GM18520 (cell line): ENCODE data around the gene NCF1.
A peak's percentile ranks its signal among the peaks of the same experiment; 100 is the strongest.
"Not testable (repeated sequence)": the region's sequence is repeated elsewhere in the genome, so short reads cannot be mapped to it uniquely, and the experiment has no call there.

Source experiments
- ATAC-seq: cut with Tn5 transposase; IDR thresholded peaks from one replicate; pipeline ENCODE4 v1.9.1; 2021; ENCODE audit not compliant: unreplicated experiment

The NCF1 gene

GRCh38 chr7:74783595-74783994, 9.8 kb downstream of the NCF1 start:
- ATAC-seq = not testable (repeated sequence)

GRCh38 chr7:74788369-74789150, 14.7 kb downstream of the NCF1 start:
- ATAC-seq = peak; percentile 77

GRCh38 chr7:74789200-74789736, 15.5 kb downstream of the NCF1 start:
- not testable (repeated sequence) for ATAC-seq

- ATAC-seq = not testable (repeated sequence)
These were observed 24.2 kb downstream of the NCF1 start for GRCh38 chr7:74797848-74798622.

GRCh38 chr7:74798644-74799043, 24.8 kb downstream of the NCF1 start:
- not testable (repeated sequence) for ATAC-seq

- not testable (repeated sequence) for ATAC-seq
These were observed 42.1 kb downstream of the NCF1 start for GRCh38 chr7:74815882-74816281.

- ATAC-seq = peak; percentile 74
These were observed 46.5 kb downstream of the NCF1 start for GRCh38 chr7:74820146-74820805.

GRCh38 chr7:74821259-74821658, 47.4 kb downstream of the NCF1 start:
- not testable (repeated sequence) for ATAC-seq

GRCh38 chr7:74829959-74830358, 56.1 kb downstream of the NCF1 start:
- not testable (repeated sequence) for ATAC-seq

- not testable (repeated sequence) for ATAC-seq
These were observed 56.6 kb downstream of the NCF1 start for GRCh38 chr7:74830411-74830810.
